Stomach (tissue), 4 donors: Measurements from ENCODE around the gene TBPL2.

Source experiments
- EP300 ChIP-seq: sonication (generic); formaldehyde crosslinking; IDR thresholded peaks from one replicate; pipeline ENCODE4 v1.6.1; 2017; ENCODE audit warnings: antibody characterized with exemption
- POLR2A ChIP-seq, 4 donors: fragments of 450-650 bp; IDR thresholded peaks; one replicate each; pipeline ENCODE4 v1.6.1; 2016; ENCODE audit warnings: antibody characterized with exemption in 4 of 4, control low read depth in 2 of 4, mild to moderate bottlenecking in 1 of 4, moderate library complexity in 1 of 4
- POLR2AphosphoS5 ChIP-seq, 3 donors: sonication (generic); formaldehyde crosslinking; IDR thresholded peaks; one replicate each; pipeline ENCODE4 v1.6.1; 2016; ENCODE audit warnings: antibody characterized with exemption in 3 of 3
- TF ChIP-seq, protein P1 (sequence below), 7 experiments: fragments of 450-650 bp in 4 of 7; fragments of 200-600 bp in 3 of 7; sonication (generic) in 3 of 7; IDR thresholded peaks; one replicate each; pipeline ENCODE4 v1.5.1; 2016 to 2019; ENCODE audit warnings: antibody characterized with exemption in 7 of 7, control low read depth in 2 of 7, mild to moderate bottlenecking in 1 of 7

DNA sequence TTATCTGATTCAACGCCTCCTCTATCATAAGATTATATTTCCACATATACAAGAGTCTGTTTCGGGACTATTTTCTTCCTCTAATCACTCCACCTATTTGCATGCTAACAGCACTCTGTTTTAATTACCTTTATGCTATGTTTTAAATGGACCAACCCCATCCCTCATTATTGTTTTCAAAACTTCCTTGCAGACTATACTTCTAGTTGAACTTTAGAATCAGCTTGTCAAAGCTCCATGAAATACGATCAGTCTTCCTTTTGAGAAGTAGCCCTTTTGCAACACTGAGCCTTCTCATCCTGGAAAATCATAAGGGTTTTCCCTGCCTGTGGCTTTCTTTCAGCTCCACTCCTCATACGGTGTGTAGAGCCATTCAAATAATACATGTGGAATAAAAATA, 65.6 kb downstream of the TBPL2 start:
- TF ChIP-seq, protein P1, sequence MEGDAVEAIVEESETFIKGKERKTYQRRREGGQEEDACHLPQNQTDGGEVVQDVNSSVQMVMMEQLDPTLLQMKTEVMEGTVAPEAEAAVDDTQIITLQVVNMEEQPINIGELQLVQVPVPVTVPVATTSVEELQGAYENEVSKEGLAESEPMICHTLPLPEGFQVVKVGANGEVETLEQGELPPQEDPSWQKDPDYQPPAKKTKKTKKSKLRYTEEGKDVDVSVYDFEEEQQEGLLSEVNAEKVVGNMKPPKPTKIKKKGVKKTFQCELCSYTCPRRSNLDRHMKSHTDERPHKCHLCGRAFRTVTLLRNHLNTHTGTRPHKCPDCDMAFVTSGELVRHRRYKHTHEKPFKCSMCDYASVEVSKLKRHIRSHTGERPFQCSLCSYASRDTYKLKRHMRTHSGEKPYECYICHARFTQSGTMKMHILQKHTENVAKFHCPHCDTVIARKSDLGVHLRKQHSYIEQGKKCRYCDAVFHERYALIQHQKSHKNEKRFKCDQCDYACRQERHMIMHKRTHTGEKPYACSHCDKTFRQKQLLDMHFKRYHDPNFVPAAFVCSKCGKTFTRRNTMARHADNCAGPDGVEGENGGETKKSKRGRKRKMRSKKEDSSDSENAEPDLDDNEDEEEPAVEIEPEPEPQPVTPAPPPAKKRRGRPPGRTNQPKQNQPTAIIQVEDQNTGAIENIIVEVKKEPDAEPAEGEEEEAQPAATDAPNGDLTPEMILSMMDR (IDR thresholded peaks at IDR 0.05) = no peak
- no peak for TF ChIP-seq POLR2A (IDR thresholded peaks at IDR 0.05)
- TF ChIP-seq POLR2AphosphoS5 (IDR thresholded peaks at IDR 0.05) = no peak
- TF ChIP-seq EP300 = no peak
